H1 (cell line): ENCODE measurements around the gene EPHA10. TPM values are rescaled to one million over a fixed set of nuclear protein-coding genes. Genes with fewer than 3 reads are reported as not detected.
A peak's percentile ranks its signal among the peaks of the same experiment; 100 is the strongest.

Experiments used
- CTCF ChIA-PET: fragments of 300-600 bp; sonication (Branson Sonifier 250); formaldehyde crosslinking; loops from one replicate; lab custom pipeline; 2021; ENCODE audit not compliant: partially characterized antibody; lab: Charles Lee
- POLR2A ChIA-PET: fragments of 300-600 bp; sonication (Branson Sonifier 250); formaldehyde crosslinking; loops from one replicate; lab custom pipeline; 2021; ENCODE audit warnings: inconsistent platforms; ENCODE audit not compliant: partially characterized antibody; lab: Charles Lee
- DNase-seq, 2 experiments: peaks; one replicate each; pipeline versions ENCODE4 v3.0.0 to v3.0.0-alpha.2; 2010 to 2022; ENCODE audit warnings: low spot score in 2 of 2, low read depth in 1 of 2, mixed read lengths in 1 of 2
- FAIRE-seq: peaks from 2 replicates; lab custom pipeline; 2011; peaks lifted over from hg19 to GRCh38; lab: Jason Lieb, UNC
- H2AFZ ChIP-seq: 2 replicates; pipeline ENCODE4 v1.8.1; 2012; ENCODE audit warnings: low read length, inconsistent platforms
- H2AK5ac ChIP-seq: 2 replicates; pipeline ENCODE4 v1.6.1; 2013; ENCODE audit warnings: low read depth, low read length
- H2BK120ac ChIP-seq: replicated peaks from 2 replicates; pipeline ENCODE3; 2013; ENCODE audit warnings: low read depth, low read length, inconsistent platforms
- H2BK12ac ChIP-seq: 2 replicates; pipeline ENCODE4 v1.6.1; 2013; ENCODE audit warnings: low read depth, low read length
- H2BK15ac ChIP-seq: 2 replicates; pipeline ENCODE4 v1.6.1; 2013; ENCODE audit warnings: low read length
- H2BK20ac ChIP-seq: 2 replicates; pipeline ENCODE4 v1.6.1; 2013; ENCODE audit warnings: low read length
- H2BK5ac ChIP-seq: 2 replicates; pipeline ENCODE4 v1.6.1; 2013; ENCODE audit warnings: low read depth, low read length
- H3K14ac ChIP-seq: 2 replicates; pipeline ENCODE4 v1.6.1; 2013; ENCODE audit warnings: inconsistent platforms; ENCODE audit not compliant: insufficient read length
- H3K18ac ChIP-seq: 2 replicates; pipeline ENCODE4 v1.6.1; 2013; ENCODE audit warnings: low read length; ENCODE audit errors: extremely low read depth
- H3K23ac ChIP-seq: 2 replicates; pipeline ENCODE4 v1.6.1; 2013; ENCODE audit warnings: inconsistent platforms; ENCODE audit not compliant: insufficient read length
- H3K23me2 ChIP-seq: 2 replicates; pipeline ENCODE4 v1.6.1; 2013; ENCODE audit warnings: low read depth, low read length
- H3K27ac ChIP-seq: 2 replicates; pipeline ENCODE4 v1.6.1; 2011; ENCODE audit warnings: low read depth, low read length, inconsistent platforms
- H3K27me3 ChIP-seq, 4 experiments: replicated peaks in 1 of 4; 1 replicate in 1 of 4; 2 replicates in 3 of 4; pipeline versions ENCODE4 v1.6.1 to v1.8.1; 2011 to 2013; ENCODE audit warnings: low read length in 3 of 4, mild to moderate bottlenecking in 3 of 4, inconsistent platforms in 2 of 4, mixed read lengths in 2 of 4, moderate library complexity in 1 of 4; ENCODE audit not compliant: control insufficient read depth in 3 of 4, insufficient read depth in 3 of 4; ENCODE audit errors: extremely low read depth in 1 of 4
- H3K36me3 ChIP-seq, 4 experiments: 2 replicates each; pipeline versions ENCODE4 v1.6.1 to v1.8.1; 2011 to 2013; ENCODE audit warnings: mild to moderate bottlenecking in 4 of 4, low read length in 3 of 4, moderate library complexity in 2 of 4, control low read depth in 1 of 4, inconsistent platforms in 1 of 4; ENCODE audit not compliant: insufficient read depth in 4 of 4, control insufficient read depth in 2 of 4
- H3K4ac ChIP-seq: replicated peaks from 2 replicates; pipeline ENCODE3; 2013; ENCODE audit warnings: low read length, low read depth, mixed read lengths, inconsistent platforms; ENCODE audit not compliant: insufficient read length
- H3K4me1 ChIP-seq, 4 experiments: replicated peaks in 1 of 4; 1 replicate in 1 of 4; 2 replicates in 3 of 4; pipeline versions ENCODE4 v1.6.1 to v1.8.1; 2011 to 2013; ENCODE audit warnings: low read length in 3 of 4, inconsistent platforms in 2 of 4, mixed read lengths in 1 of 4; ENCODE audit not compliant: insufficient read depth in 4 of 4, control insufficient read depth in 3 of 4
- H3K4me2 ChIP-seq, 2 experiments: 2 replicates each; pipeline versions ENCODE4 v1.6.1 to v1.8.1; 2011 to 2013; ENCODE audit warnings: low read depth in 2 of 2, low read length in 2 of 2, control low read depth in 1 of 2, inconsistent platforms in 1 of 2, mild to moderate bottlenecking in 1 of 2; ENCODE audit not compliant: insufficient read depth in 1 of 2
- H3K4me3 ChIP-seq, 4 experiments: fragments of 200-600, 300-600 bp in 1 of 4; sonication (generic), shearing (Covaris generic), sonication (Bioruptor Twin) in 1 of 4; 2 replicates each; pipeline versions ENCODE4 v1.5.1 to v1.8.1; 2011 to 2016; ENCODE audit warnings: low read length in 4 of 4, low read depth in 3 of 4, control low read depth in 2 of 4, inconsistent platforms in 2 of 4, mild to moderate bottlenecking in 2 of 4, mixed read lengths in 1 of 4, moderate library complexity in 1 of 4; ENCODE audit not compliant: insufficient read depth in 2 of 4; ENCODE audit errors: extremely low read depth in 1 of 4
- H3K56ac ChIP-seq: replicated peaks from 2 replicates; pipeline ENCODE3; 2013; ENCODE audit warnings: low read depth, mild to moderate bottlenecking, mixed read lengths, low read length, inconsistent platforms; ENCODE audit not compliant: insufficient read length
- H3K79me1 ChIP-seq: 2 replicates; pipeline ENCODE4 v1.6.1; 2013; ENCODE audit warnings: low read depth, low read length, control low read depth
- H3K79me2 ChIP-seq, 2 experiments: 2 replicates each; pipeline versions ENCODE4 v1.6.1 to v1.8.1; 2012 to 2013; ENCODE audit warnings: low read length in 2 of 2, mild to moderate bottlenecking in 2 of 2, inconsistent platforms in 1 of 2; ENCODE audit not compliant: insufficient read depth in 2 of 2, control insufficient read depth in 1 of 2
- H3K9ac ChIP-seq, 4 experiments: replicated peaks in 1 of 4; 1 replicate in 1 of 4; 2 replicates in 3 of 4; pipeline versions ENCODE4 v1.6.1 to v1.8.1; 2011 to 2013; ENCODE audit warnings: low read depth in 3 of 4, low read length in 3 of 4, control low read depth in 2 of 4, mild to moderate bottlenecking in 2 of 4, moderate library complexity in 2 of 4, inconsistent platforms in 1 of 4; ENCODE audit errors: extremely low read depth in 1 of 4
- H3K9me3 ChIP-seq, 2 experiments: 2 replicates each; pipeline versions ENCODE4 v1.6.1 to v1.8.1; 2012 to 2013; ENCODE audit warnings: mild to moderate bottlenecking in 2 of 2, moderate library complexity in 2 of 2, control low read depth in 1 of 2, inconsistent platforms in 1 of 2, low read depth in 1 of 2, low read length in 1 of 2, mixed read lengths in 1 of 2; ENCODE audit not compliant: insufficient read depth in 2 of 2
- H4K20me1 ChIP-seq, 2 experiments: replicated peaks in 1 of 2; 2 replicates each; pipeline versions ENCODE3 to v1.8.1; 2011 to 2013; ENCODE audit warnings: inconsistent platforms in 2 of 2, low read length in 2 of 2, mild to moderate bottlenecking in 1 of 2; ENCODE audit not compliant: insufficient read depth in 2 of 2, control insufficient read depth in 1 of 2
- H4K5ac ChIP-seq: 2 replicates; pipeline ENCODE4 v1.6.1; 2013; ENCODE audit warnings: low read length, low read depth, mixed read lengths, inconsistent platforms; ENCODE audit not compliant: insufficient read length
- H4K8ac ChIP-seq: 2 replicates; pipeline ENCODE4 v1.8.0; 2013; ENCODE audit warnings: mild to moderate bottlenecking, moderate library complexity, low read length, inconsistent platforms; ENCODE audit not compliant: insufficient read depth; ENCODE audit errors: extremely low read depth
- H4K91ac ChIP-seq: replicated peaks from 2 replicates; pipeline ENCODE3; 2013; ENCODE audit warnings: low read length, mixed read lengths, inconsistent platforms; ENCODE audit not compliant: insufficient read length
- ASH2L ChIP-seq: fragments of 200-600, 300-600 bp; sonication (generic); IDR thresholded peaks from one replicate; pipeline ENCODE4 v1.7.1; 2017; ENCODE audit warnings: low read length
- BRCA1 ChIP-seq: IDR thresholded peaks from 2 replicates; pipeline ENCODE4 v1.6.1; 2012; ENCODE audit warnings: low read depth, low read length, improper control_type of control experiment
- CHD1 ChIP-seq: IDR thresholded peaks from 2 replicates; pipeline ENCODE4 v1.6.1; 2012; ENCODE audit warnings: low read depth, low read length, improper control_type of control experiment
- EGR1 ChIP-seq: IDR thresholded peaks from 2 replicates; pipeline ENCODE4 v1.6.1; 2011; ENCODE audit warnings: low read depth, low read length, borderline replicate concordance
- EZH2 ChIP-seq: fragments of 200-600 bp; sonication (generic); IDR thresholded peaks from 2 replicates; pipeline ENCODE4 v1.7.1; 2012; ENCODE audit warnings: low read depth, mild to moderate bottlenecking, moderate library complexity, low read length, inconsistent platforms; ENCODE audit not compliant: severe bottlenecking
- FOSL1 ChIP-seq: IDR thresholded peaks from 2 replicates; pipeline ENCODE4 v1.6.1; 2011; ENCODE audit warnings: mild to moderate bottlenecking, low read depth, low read length, moderate library complexity; ENCODE audit not compliant: insufficient read depth
- GTF2F1 ChIP-seq: IDR thresholded peaks from 2 replicates; pipeline ENCODE4 v1.6.1; 2012; ENCODE audit warnings: low read depth, low read length, improper control_type of control experiment, borderline replicate concordance
- HDAC2 ChIP-seq, 2 experiments: fragments of 300-600 bp in 1 of 2; sonication (generic) in 1 of 2; IDR thresholded peaks; 2 replicates each; pipeline ENCODE4 v1.6.1; 2011 to 2012; ENCODE audit warnings: low read depth in 2 of 2, low read length in 2 of 2, mild to moderate bottlenecking in 2 of 2, moderate library complexity in 2 of 2, borderline replicate concordance in 1 of 2, inconsistent platforms in 1 of 2
- POLR2A ChIP-seq, 2 experiments: IDR thresholded peaks; 1 replicate in 1 of 2; 2 replicates in 1 of 2; pipeline ENCODE4 v1.6.1; 2011; ENCODE audit warnings: low read depth in 2 of 2, low read length in 2 of 2, mild to moderate bottlenecking in 2 of 2; ENCODE audit errors: control extremely low read depth in 1 of 2
- POU5F1 ChIP-seq: IDR thresholded peaks from 2 replicates; pipeline ENCODE4 v1.6.1; 2011; ENCODE audit warnings: low read depth, mild to moderate bottlenecking, low read length, moderate library complexity
- RBBP5 ChIP-seq: IDR thresholded peaks from 2 replicates; pipeline ENCODE4 v1.7.1; 2012; ENCODE audit warnings: low read depth, mild to moderate bottlenecking, inconsistent platforms, low read length, moderate library complexity, borderline replicate concordance
- SP4 ChIP-seq: IDR thresholded peaks from 2 replicates; pipeline ENCODE4 v1.6.1; 2012; ENCODE audit warnings: low read length, inconsistent platforms
- YY1 ChIP-seq: IDR thresholded peaks from 2 replicates; pipeline ENCODE4 v1.6.1; 2011; ENCODE audit warnings: low read depth, mild to moderate bottlenecking, low read length
- WGBS, 2 experiments: shearing (Covaris generic) in 1 of 2; methylation state at CpG; one replicate each; pipeline versions ENCODE4 v1.1.6 to v1.1.7; 2013 to 2015; ENCODE audit warnings: low lambda C conversion rate in 2 of 2, mixed read lengths in 2 of 2, inconsistent platforms in 1 of 2, low coverage in 1 of 2, missing lambda C conversion rate in 1 of 2; ENCODE audit not compliant: insufficient replicate concordance in 2 of 2, insufficient coverage in 1 of 2, insufficient read length in 1 of 2; ENCODE audit errors: extremely low coverage in 1 of 2, missing lambda C conversion rate in 1 of 2; 5-methylcytosine and 5-hydroxymethylcytosine counted together
- polyA plus RNA-seq, 7 experiments: library from polyadenylated mRNA; depleted of rRNA in 3 of 7; stranded (reverse) in 5 of 7; unstranded in 2 of 7; fragments of >200 nt in 5 of 7; fragments of 200-250 nt in 2 of 7; gene quantifications; 1 replicate in 5 of 7; 2 replicates in 1 of 7; 4 replicates in 1 of 7; pipeline versions ENCODE4 v1.2.1 to v1.2.3, GENCODE V29; 2011 to 2013; ENCODE audit warnings: missing spikeins in 2 of 7, mixed read lengths in 2 of 7
- total RNA-seq: library from RNA; stranded (reverse); fragmentation: NEBNext Ultra II Directional; extraction: Animal tissue kit (Norgen Biotek cat#: 25700); gene quantifications from 2 replicates; pipeline ENCODE4 v1.2.1, GENCODE V29; 2021
- TF ChIP-seq, protein P1 (sequence below): IDR thresholded peaks from 2 replicates; pipeline ENCODE4 v1.6.1; 2012; ENCODE audit warnings: low read length, inconsistent platforms

The EPHA10 gene
- total and polyA plus RNA-seq, 2 of the 8 experiments (the other 6 are each of a cell fraction or from before 2014, with no cell fraction given): 0.54 to 1.0 TPM

DNA sequence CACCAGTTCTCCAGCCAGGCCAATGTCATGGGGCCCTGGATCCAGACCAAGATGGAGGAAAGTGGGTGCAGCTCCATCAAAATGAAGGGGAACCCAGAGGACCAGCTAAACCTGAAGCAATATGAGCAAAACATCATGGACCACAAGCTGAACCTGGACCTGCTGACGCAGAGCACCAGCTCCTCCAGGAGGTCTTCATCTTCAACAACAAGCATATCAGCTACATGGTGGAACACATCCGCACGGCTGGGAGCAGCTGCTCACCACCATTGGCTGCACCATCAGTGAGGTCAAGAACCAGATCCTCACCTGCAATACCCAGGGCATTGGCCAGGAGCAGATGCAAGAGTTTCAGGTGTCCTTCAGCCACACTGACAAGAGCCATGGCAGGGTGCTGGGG is 13.7 kb upstream of the EPHA10 start:
- no peaks in the 10 kb centered on the region for H3K4me1 ChIP-seq
- ChIA-PET POLR2A (no interaction called here), CTCF (interaction anchor here (0.6 kb wide), 1 partner anchor 189 kb away, joined by 3 read pairs; no protein-coding TSS in a partner anchor)
- H3K14ac ChIP-seq: no peak overlapping the region
- H4K5ac ChIP-seq: no peak overlapping the region
- H3K23me2 ChIP-seq: no peaks in the 10 kb centered on the region
- H2AFZ ChIP-seq: no peak overlapping the region
- H2BK15ac ChIP-seq: no peak overlapping the region
- no peak overlapping the region for H3K9ac ChIP-seq
- no peaks in the 10 kb centered on the region for H3K79me1 ChIP-seq
- H3K4ac ChIP-seq: no peak overlapping the region
- H4K91ac ChIP-seq: no peak overlapping the region
- DNase-seq (no peak), FAIRE-seq (no peak)
- no peak overlapping the region for H3K4me2 ChIP-seq
- H2BK5ac ChIP-seq: no peak overlapping the region
- H2AK5ac ChIP-seq: no peak overlapping the region
- no peak overlapping the region for H2BK20ac ChIP-seq
- no peak overlapping the region for H3K23ac ChIP-seq
- peaks cover 0 to 2% of the 10 kb centered on the region in 2 experiments; a peak in 1 of 4 replicates for H3K9me3 ChIP-seq
- no peak overlapping the region for H3K27ac ChIP-seq
- peak overlapping the region; percentile 57; the same call in 1 of the 2 replicates for H4K8ac ChIP-seq
- H4K20me1 ChIP-seq: no peaks in the 10 kb centered on the region
- 89% methylated on average over 3 of the region's 3 CpGs; no CpG with 5 or more reads in 1 of the 2 experiments for whole genome bisulfite sequencing, 2 experiments
- no peaks in the 10 kb centered on the region; a peak in 1 of 7 replicates for H3K27me3 ChIP-seq
- no peak overlapping the region for H3K18ac ChIP-seq
- no peak overlapping the region for H2BK12ac ChIP-seq
- H3K36me3 ChIP-seq: no peaks in the 10 kb centered on the region
- no peaks in the 10 kb centered on the region for H3K79me2 ChIP-seq
- no peak overlapping the region for H3K56ac ChIP-seq
- H3K4me3 ChIP-seq: no peak overlapping the region
- no peak overlapping the region for H2BK120ac ChIP-seq
- TF ChIP-seq RBBP5 (no peak), POU5F1 (no peak), BRCA1 (no peak), ASH2L (no peak), EGR1 (no peak), GTF2F1 (no peak), CHD1 (no peak), SP4 (no peak), EZH2 (no peak), POLR2A (IDR thresholded peaks at IDR 0.05; ENCODE audit: control extremely low read depth in 1 of 2, low read depth in 2 of 2, low read length in 2 of 2) (no peak), YY1 (no peak), FOSL1 (no peak), HDAC2 (IDR thresholded peaks at IDR 0.05; ENCODE audit: borderline replicate concordance in 1 of 2, low read depth in 2 of 2, low read length in 2 of 2) (no peak)
- TF ChIP-seq, protein P1, sequence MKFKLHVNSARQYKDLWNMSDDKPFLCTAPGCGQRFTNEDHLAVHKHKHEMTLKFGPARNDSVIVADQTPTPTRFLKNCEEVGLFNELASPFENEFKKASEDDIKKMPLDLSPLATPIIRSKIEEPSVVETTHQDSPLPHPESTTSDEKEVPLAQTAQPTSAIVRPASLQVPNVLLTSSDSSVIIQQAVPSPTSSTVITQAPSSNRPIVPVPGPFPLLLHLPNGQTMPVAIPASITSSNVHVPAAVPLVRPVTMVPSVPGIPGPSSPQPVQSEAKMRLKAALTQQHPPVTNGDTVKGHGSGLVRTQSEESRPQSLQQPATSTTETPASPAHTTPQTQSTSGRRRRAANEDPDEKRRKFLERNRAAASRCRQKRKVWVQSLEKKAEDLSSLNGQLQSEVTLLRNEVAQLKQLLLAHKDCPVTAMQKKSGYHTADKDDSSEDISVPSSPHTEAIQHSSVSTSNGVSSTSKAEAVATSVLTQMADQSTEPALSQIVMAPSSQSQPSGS: no peak
